Measurements from ENCODE around the gene MEIS1. TPM values are rescaled to one million over a fixed set of nuclear protein-coding genes. Genes with fewer than 3 reads are reported as not detected.

The MEIS1 gene
- total and polyA plus RNA-seq, 2 donors (not counting 3 experiments of a cell fraction or from before 2014, with no cell fraction given): 10.0 to 26.5 TPM

DNA sequence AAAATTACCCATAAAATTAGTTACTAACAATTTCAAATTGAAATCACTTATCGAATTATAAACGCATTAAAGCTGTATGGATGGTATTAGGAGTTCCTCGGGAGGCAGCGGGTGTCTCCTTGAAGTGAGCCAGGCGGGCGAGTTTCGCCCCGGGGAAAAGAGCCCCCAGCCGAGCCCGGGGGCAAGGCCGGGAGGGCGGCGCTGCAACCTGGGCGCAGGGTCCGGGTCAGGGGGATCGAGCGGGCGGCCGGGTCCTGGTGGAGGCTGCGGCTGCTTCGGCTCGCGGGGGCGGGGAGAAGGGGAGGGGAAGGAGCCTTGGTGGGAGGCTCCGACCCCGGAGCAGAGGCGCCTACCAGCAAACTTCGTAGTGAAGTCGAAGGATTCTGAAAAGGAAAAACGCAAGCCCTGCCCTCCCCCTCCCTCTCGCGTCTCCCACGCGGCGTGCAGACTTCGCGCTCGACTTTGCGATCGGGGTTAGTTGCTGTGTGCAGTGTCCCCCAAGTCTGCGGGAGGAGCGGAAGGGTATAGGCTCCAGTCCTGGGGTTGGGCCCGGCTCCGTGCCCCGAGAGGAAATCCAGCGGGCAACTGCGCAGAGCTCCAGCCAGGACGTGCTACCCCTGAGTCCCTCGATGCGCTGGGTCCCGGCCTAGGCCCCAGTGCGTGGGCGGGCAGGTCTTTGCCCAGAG is 140.8 kb downstream of the MEIS1 start:
- TF ChIP-seq JUN (IDR thresholded peaks at IDR 0.05; ENCODE audit: borderline replicate concordance, insufficient read depth, insufficient read length, low read depth) (no peak), EZH2 (IDR thresholded peaks at IDR 0.05; ENCODE audit: borderline replicate concordance, low read depth, low read length, severe bottlenecking) (no peak), MYC (IDR thresholded peaks at IDR 0.05; ENCODE audit: low read depth, low read length) (no peak)
- intact Hi-C loops (cut with micrococcal nuclease) (loop anchor here (1.0 to 5.0 kb wide), 9 partner anchors 142 to 1457 kb away; partner anchors contain the start of gene ETAA1), dilution Hi-C loops (cut with MboI; ENCODE audit: extremely low pct_ligation_motif_present, low sequenced_read_pairs) (no loop called here)
- ChIA-PET POLR2A (interaction anchor here (0.7 to 3.3 kb wide), 2 partner anchors 142 to 555 kb away, joined by 5 to 16 read pairs; partner anchors contain the start of gene MEIS1), CTCF (interaction anchor here (0.8 to 7.6 kb wide), 17 partner anchors 20 to 1456 kb away, joined by 3 to 154 read pairs (median 5); partner anchors contain the start of gene MEIS1)
- no peak overlapping the region for H3K27ac ChIP-seq (ENCODE audit: insufficient read depth, low read depth, low read length)
- peak overlapping the region; percentile 34 for H3K9ac ChIP-seq (replicated peaks; ENCODE audit: extremely low read depth, insufficient read depth, low read length)
- H3K27me3 ChIP-seq (ENCODE audit: control insufficient read depth in 2 of 2, insufficient read depth in 2 of 2, low read length in 2 of 2): peaks cover 35 to 46% of the 10 kb centered on the region in 2 experiments
- peaks cover 2% of the 10 kb centered on the region for H4K20me1 ChIP-seq (replicated peaks; ENCODE audit: control insufficient read depth, extremely low read depth, insufficient read depth, low read length)
- peaks cover 18% of the 10 kb centered on the region for H3K4me1 ChIP-seq (ENCODE audit: control insufficient read depth, extremely low read depth, insufficient read depth, low read length)
- H3K9me3 ChIP-seq (replicated peaks; ENCODE audit: control insufficient read depth, insufficient read depth, low read length): no peaks in the 10 kb centered on the region
- H3K4me3 ChIP-seq (replicated peaks in 1 of 3; ENCODE audit: insufficient read depth in 1 of 3, low read depth in 1 of 3, low read length in 3 of 3): peak overlapping the region; percentile 56 to 92 (median 56)
- FAIRE-seq: peak; percentile 12
- peak; percentile 26 for DNase-seq (ENCODE audit: low read depth, low spot score)
- no TSS peak for BruUV-seq (replicated peaks)
- no peak overlapping the region for H2AFZ ChIP-seq (ENCODE audit: low read depth, low read length)
- H3K36me3 ChIP-seq (ENCODE audit: control insufficient read depth in 2 of 2, extremely low read depth in 1 of 2, insufficient read depth in 2 of 2, low read length in 2 of 2): no peaks in the 10 kb centered on the region
- H3K79me2 ChIP-seq (ENCODE audit: control insufficient read depth, insufficient read depth, low read length): no peaks in the 10 kb centered on the region
- peak overlapping the region; percentile 100 for H3K4me2 ChIP-seq (ENCODE audit: insufficient read depth, low read length)
- H3K9me1 ChIP-seq (replicated peaks; ENCODE audit: control insufficient read depth, extremely low read depth, insufficient read depth, low read length): no peaks in the 10 kb centered on the region

DNA sequence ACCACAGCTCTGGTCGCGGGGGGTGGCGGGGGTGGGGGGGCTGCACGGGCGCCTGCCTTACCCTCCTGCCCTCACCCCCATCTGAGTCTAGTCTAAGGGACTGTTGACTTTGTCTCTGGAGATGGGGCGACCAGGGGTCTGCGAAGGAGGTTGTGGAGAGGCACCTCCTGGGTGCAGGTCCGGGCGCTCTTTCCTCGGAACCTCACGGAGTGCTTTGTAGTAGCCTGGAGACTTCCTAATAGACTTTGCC is 141.3 kb downstream of the MEIS1 start:
- Histone ChIP-seq H3K4me1 (ENCODE audit: control insufficient read depth, extremely low read depth, insufficient read depth, low read length) (peaks cover 18% of the 10 kb centered on the region), H3K27ac (ENCODE audit: insufficient read depth, low read depth, low read length) (no peak overlapping the region), H4K20me1 (replicated peaks; ENCODE audit: control insufficient read depth, extremely low read depth, insufficient read depth, low read length) (peaks cover 2% of the 10 kb centered on the region), H3K79me2 (ENCODE audit: control insufficient read depth, insufficient read depth, low read length) (no peaks in the 10 kb centered on the region), H2AFZ (ENCODE audit: low read depth, low read length) (no peak overlapping the region), H3K4me3 (replicated peaks in 1 of 3; ENCODE audit: insufficient read depth in 1 of 3, low read depth in 1 of 3, low read length in 3 of 3) (no peak overlapping the region), H3K9me1 (replicated peaks; ENCODE audit: control insufficient read depth, extremely low read depth, insufficient read depth, low read length) (no peaks in the 10 kb centered on the region), H3K9ac (replicated peaks; ENCODE audit: extremely low read depth, insufficient read depth, low read length) (no peak overlapping the region), H3K36me3 (ENCODE audit: control insufficient read depth in 2 of 2, extremely low read depth in 1 of 2, insufficient read depth in 2 of 2, low read length in 2 of 2) (no peaks in the 10 kb centered on the region), H3K27me3 (ENCODE audit: control insufficient read depth in 2 of 2, insufficient read depth in 2 of 2, low read length in 2 of 2) (peaks cover 40 to 51% of the 10 kb centered on the region in 2 experiments), H3K9me3 (replicated peaks; ENCODE audit: control insufficient read depth, insufficient read depth, low read length) (no peaks in the 10 kb centered on the region), H3K4me2 (ENCODE audit: insufficient read depth, low read length) (peak overlapping the region; percentile 75)
- no peak for DNase-seq (ENCODE audit: low read depth, low spot score)
- ChIA-PET POLR2A (interaction anchor here (0.7 to 3.3 kb wide), 2 partner anchors 142 to 555 kb away, joined by 5 to 16 read pairs; partner anchors contain the start of gene MEIS1), CTCF (interaction anchor here (0.8 to 7.6 kb wide), 14 partner anchors 8 to 1455 kb away, joined by 3 to 154 read pairs (median 7); partner anchors contain the start of gene MEIS1)
- FAIRE-seq: no peak
- intact Hi-C loops (cut with micrococcal nuclease): loop anchor here (1.0 to 5.0 kb wide), 5 partner anchors 821 to 1456 kb away; partner anchors contain the start of gene ETAA1
- dilution Hi-C loops (cut with MboI; ENCODE audit: extremely low pct_ligation_motif_present, low sequenced_read_pairs): no loop called here
- BruUV-seq (replicated peaks): no TSS peak
- TF ChIP-seq JUN (IDR thresholded peaks at IDR 0.05; ENCODE audit: borderline replicate concordance, insufficient read depth, insufficient read length, low read depth) (no peak), POLR2A (IDR thresholded peaks at IDR 0.05; ENCODE audit: low read depth, low read length) (no peak), FOS (IDR thresholded peaks at IDR 0.05; ENCODE audit: borderline replicate concordance, insufficient read depth, low read length) (no peak), EZH2 (IDR thresholded peaks at IDR 0.05; ENCODE audit: borderline replicate concordance, low read depth, low read length, severe bottlenecking) (no peak), MYC (IDR thresholded peaks at IDR 0.05; ENCODE audit: low read depth, low read length) (no peak), GATA2 (IDR thresholded peaks at IDR 0.05; ENCODE audit: insufficient read depth, insufficient read length, low read depth, low read length) (no peak)
- TF ChIP-seq, protein P1, sequence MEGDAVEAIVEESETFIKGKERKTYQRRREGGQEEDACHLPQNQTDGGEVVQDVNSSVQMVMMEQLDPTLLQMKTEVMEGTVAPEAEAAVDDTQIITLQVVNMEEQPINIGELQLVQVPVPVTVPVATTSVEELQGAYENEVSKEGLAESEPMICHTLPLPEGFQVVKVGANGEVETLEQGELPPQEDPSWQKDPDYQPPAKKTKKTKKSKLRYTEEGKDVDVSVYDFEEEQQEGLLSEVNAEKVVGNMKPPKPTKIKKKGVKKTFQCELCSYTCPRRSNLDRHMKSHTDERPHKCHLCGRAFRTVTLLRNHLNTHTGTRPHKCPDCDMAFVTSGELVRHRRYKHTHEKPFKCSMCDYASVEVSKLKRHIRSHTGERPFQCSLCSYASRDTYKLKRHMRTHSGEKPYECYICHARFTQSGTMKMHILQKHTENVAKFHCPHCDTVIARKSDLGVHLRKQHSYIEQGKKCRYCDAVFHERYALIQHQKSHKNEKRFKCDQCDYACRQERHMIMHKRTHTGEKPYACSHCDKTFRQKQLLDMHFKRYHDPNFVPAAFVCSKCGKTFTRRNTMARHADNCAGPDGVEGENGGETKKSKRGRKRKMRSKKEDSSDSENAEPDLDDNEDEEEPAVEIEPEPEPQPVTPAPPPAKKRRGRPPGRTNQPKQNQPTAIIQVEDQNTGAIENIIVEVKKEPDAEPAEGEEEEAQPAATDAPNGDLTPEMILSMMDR (IDR thresholded peaks at IDR 0.05; ENCODE audit: extremely low read depth in 1 of 2, insufficient read depth in 1 of 2, low read depth in 1 of 2, low read length in 2 of 2): no peak
- TF ChIP-seq, protein P2, sequence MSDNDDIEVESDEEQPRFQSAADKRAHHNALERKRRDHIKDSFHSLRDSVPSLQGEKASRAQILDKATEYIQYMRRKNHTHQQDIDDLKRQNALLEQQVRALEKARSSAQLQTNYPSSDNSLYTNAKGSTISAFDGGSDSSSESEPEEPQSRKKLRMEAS (IDR thresholded peaks at IDR 0.05; ENCODE audit: insufficient read depth, insufficient read length): no peak

All from endothelial cell of umbilical vein (primary cell).